ENCODE results near the gene NDUFS1. TPM values are rescaled to one million over a fixed set of nuclear protein-coding genes. Genes with fewer than 3 reads are reported as not detected.

Gene NDUFS1
- total and polyA plus RNA-seq, 9 of the 15 experiments (the other 6 are each of a cell fraction or from before 2014, with no cell fraction given): 75.0 to 130 (median 91.5) TPM

- no peak for TF ChIP-seq MGA (IDR thresholded peaks at IDR 0.05)
- TF ChIP-seq ZNF584 (CRISPR knock-in tag; IDR thresholded peaks at IDR 0.05; ENCODE audit: low read depth): no peak
- TF ChIP-seq PREB (CRISPR knock-in tag; IDR thresholded peaks at IDR 0.05): no peak
- no peak for TF ChIP-seq MTA3 (IDR thresholded peaks at IDR 0.05; ENCODE audit: borderline replicate concordance)
Observed at GRCh38 chr2:206164261-206164862, 5.1 kb upstream of the NDUFS1 start (continued).

All from K562 (cell line).